ENCODE measurements around the gene PPM1L. TPM values are rescaled to one million over a fixed set of nuclear protein-coding genes. Genes with fewer than 3 reads are reported as not detected.

The PPM1L gene
- total RNA-seq, 4 donors from 2014 or later = 31.5 to 40.2 (median 34.0) TPM

GRCh38 chr3:160876643-160877042, 120.6 kb downstream of the PPM1L start:
- peaks cover 3% of the 10 kb centered on the region for H3K4me1 ChIP-seq
- H3K9me3 ChIP-seq = no peaks in the 10 kb centered on the region
- DNase-seq (ENCODE audit: low spot score in 2 of 2) = no peak
- TF ChIP-seq EP300 (IDR thresholded peaks at IDR 0.05) (no peak), CTCF (IDR thresholded peaks at IDR 0.05) (no peak), POLR2A (IDR thresholded peaks at IDR 0.05) (no peak), POLR2AphosphoS5 (IDR thresholded peaks at IDR 0.05) (no peak)
- no peak overlapping the region for H3K27ac ChIP-seq
- no peaks in the 10 kb centered on the region for H3K27me3 ChIP-seq
- H3K36me3 ChIP-seq = no peaks in the 10 kb centered on the region
- H3K4me3 ChIP-seq = no peak overlapping the region
- WGBS = 50% methylated on average over 2 of the region's 2 CpGs

- Histone ChIP-seq H3K36me3 (no peaks in the 10 kb centered on the region), H3K27ac (no peak overlapping the region), H3K4me3 (no peak overlapping the region), H3K9me3 (no peaks in the 10 kb centered on the region), H3K4me1 (peaks cover 3% of the 10 kb centered on the region), H3K27me3 (no peaks in the 10 kb centered on the region)
- no peak for TF ChIP-seq POLR2A (IDR thresholded peaks at IDR 0.05)
- TF ChIP-seq CTCF (IDR thresholded peaks at IDR 0.05) = no peak
- no peak for TF ChIP-seq EP300 (IDR thresholded peaks at IDR 0.05)
- TF ChIP-seq POLR2AphosphoS5 (IDR thresholded peaks at IDR 0.05) = no peak
- WGBS = 95% methylated on average over 1 of the region's 1 CpG
- no peak for DNase-seq (ENCODE audit: low spot score in 2 of 2)
Observed at GRCh38 chr3:160879859-160880258, 123.8 kb downstream of the PPM1L start.

- H3K36me3 ChIP-seq = no peaks in the 10 kb centered on the region
- 87% methylated on average over 3 of the region's 3 CpGs for WGBS
- DNase-seq (ENCODE audit: low spot score in 2 of 2) = no peak
- H3K27me3 ChIP-seq = no peaks in the 10 kb centered on the region
- H3K9me3 ChIP-seq = no peaks in the 10 kb centered on the region
- H3K4me3 ChIP-seq = no peak overlapping the region
- no peak overlapping the region for H3K27ac ChIP-seq
- peaks cover 3% of the 10 kb centered on the region for H3K4me1 ChIP-seq
- TF ChIP-seq EP300 (IDR thresholded peaks at IDR 0.05) = no peak
- TF ChIP-seq POLR2AphosphoS5 (IDR thresholded peaks at IDR 0.05) = no peak
- TF ChIP-seq CTCF (IDR thresholded peaks at IDR 0.05) = no peak
- no peak for TF ChIP-seq POLR2A (IDR thresholded peaks at IDR 0.05)
Observed at GRCh38 chr3:160883373-160883772, 127.3 kb downstream of the PPM1L start.

- no peaks in the 10 kb centered on the region for H3K4me1 ChIP-seq
- H3K36me3 ChIP-seq = no peaks in the 10 kb centered on the region
- H3K9me3 ChIP-seq = no peaks in the 10 kb centered on the region
- WGBS = 17% methylated on average over 3 of the region's 5 CpGs
- TF ChIP-seq CTCF (IDR thresholded peaks at IDR 0.05) (no peak), POLR2AphosphoS5 (IDR thresholded peaks at IDR 0.05) (no peak)
- no peak for DNase-seq (ENCODE audit: low spot score in 2 of 2)
- H3K27ac ChIP-seq = no peak overlapping the region
- H3K27me3 ChIP-seq = no peaks in the 10 kb centered on the region
- no peak overlapping the region for H3K4me3 ChIP-seq
Observed at GRCh38 chr3:160885791-160886286, 129.8 kb downstream of the PPM1L start.

GRCh38 chr3:160886421-160886820, 130.4 kb downstream of the PPM1L start:
- 73% methylated on average over 4 of the region's 4 CpGs for WGBS
- no peaks in the 10 kb centered on the region for H3K27me3 ChIP-seq
- no peak for DNase-seq (ENCODE audit: low spot score in 2 of 2)
- no peak overlapping the region for H3K4me3 ChIP-seq
- H3K9me3 ChIP-seq = no peaks in the 10 kb centered on the region
- TF ChIP-seq POLR2AphosphoS5 (IDR thresholded peaks at IDR 0.05) (no peak), CTCF (IDR thresholded peaks at IDR 0.05) (no peak), POLR2A (IDR thresholded peaks at IDR 0.05) (no peak), EP300 (IDR thresholded peaks at IDR 0.05) (no peak)
- H3K36me3 ChIP-seq = no peaks in the 10 kb centered on the region
- no peaks in the 10 kb centered on the region for H3K4me1 ChIP-seq
- no peak overlapping the region for H3K27ac ChIP-seq

All from suprapubic skin (tissue), 4 donors.